HG03280 (cell line): ENCODE measurements around the gene COTL1.
"Not testable (repeated sequence)": the region's sequence is repeated elsewhere in the genome, so short reads cannot be mapped to it uniquely, and the experiment has no call there.

Source experiments
- ATAC-seq: cut with Tn5 transposase; IDR thresholded peaks from one replicate; pipeline ENCODE4 v1.9.1; 2021; ENCODE audit warnings: mild to moderate bottlenecking, moderate library complexity; ENCODE audit not compliant: unreplicated experiment

COTL1 gene

GRCh38 chr16:84535408-84535807 is 82.5 kb downstream of the COTL1 start:
- ATAC-seq = no peak

GRCh38 chr16:84534815-84535214 is 83.1 kb downstream of the COTL1 start:
- ATAC-seq = no peak

GRCh38 chr16:84532855-84533486 is 84.9 kb downstream of the COTL1 start:
- no peak for ATAC-seq

- ATAC-seq = no peak
Observed at GRCh38 chr16:84532291-84532724, 85.6 kb downstream of the COTL1 start.

GRCh38 chr16:84531671-84532111 is 86.2 kb downstream of the COTL1 start:
- no peak for ATAC-seq

GRCh38 chr16:84530590-84530989 is 87.3 kb downstream of the COTL1 start:
- no peak for ATAC-seq

GRCh38 chr16:84529607-84530006 is 88.3 kb downstream of the COTL1 start:
- ATAC-seq = no peak

GRCh38 chr16:84528322-84528721 is 89.6 kb downstream of the COTL1 start:
- no peak for ATAC-seq

GRCh38 chr16:84527532-84528269 is 90.2 kb downstream of the COTL1 start:
- ATAC-seq = no peak

- no peak for ATAC-seq
Observed at GRCh38 chr16:84526794-84527531, 90.9 kb downstream of the COTL1 start.

GRCh38 chr16:84524941-84525581 is 92.8 kb downstream of the COTL1 start:
- ATAC-seq = not testable (repeated sequence)

GRCh38 chr16:84524346-84524920 is 93.4 kb downstream of the COTL1 start:
- ATAC-seq = no peak

GRCh38 chr16:84521497-84521770 is 96.4 kb downstream of the COTL1 start:
- no peak for ATAC-seq

- ATAC-seq = no peak
Observed at GRCh38 chr16:84520725-84521496, 97.0 kb downstream of the COTL1 start.

- ATAC-seq = no peak
Observed at GRCh38 chr16:84519855-84520254, 98.0 kb downstream of the COTL1 start.

- ATAC-seq = no peak
Observed at GRCh38 chr16:84518804-84519341, 99.0 kb downstream of the COTL1 start.

GRCh38 chr16:84518220-84518619 is 99.7 kb downstream of the COTL1 start:
- ATAC-seq = not testable (repeated sequence)

- no peak for ATAC-seq
Observed at GRCh38 chr16:84517366-84517765, 100.5 kb downstream of the COTL1 start.
